GM18519 (cell line): ENCODE measurements around the gene TALDO1.

Experiments
- ATAC-seq: cut with Tn5 transposase; IDR thresholded peaks from one replicate; pipeline ENCODE4 v1.9.1; 2021; ENCODE audit warnings: mild to moderate bottlenecking, moderate library complexity; ENCODE audit not compliant: unreplicated experiment, low FRiP score

The TALDO1 gene

DNA sequence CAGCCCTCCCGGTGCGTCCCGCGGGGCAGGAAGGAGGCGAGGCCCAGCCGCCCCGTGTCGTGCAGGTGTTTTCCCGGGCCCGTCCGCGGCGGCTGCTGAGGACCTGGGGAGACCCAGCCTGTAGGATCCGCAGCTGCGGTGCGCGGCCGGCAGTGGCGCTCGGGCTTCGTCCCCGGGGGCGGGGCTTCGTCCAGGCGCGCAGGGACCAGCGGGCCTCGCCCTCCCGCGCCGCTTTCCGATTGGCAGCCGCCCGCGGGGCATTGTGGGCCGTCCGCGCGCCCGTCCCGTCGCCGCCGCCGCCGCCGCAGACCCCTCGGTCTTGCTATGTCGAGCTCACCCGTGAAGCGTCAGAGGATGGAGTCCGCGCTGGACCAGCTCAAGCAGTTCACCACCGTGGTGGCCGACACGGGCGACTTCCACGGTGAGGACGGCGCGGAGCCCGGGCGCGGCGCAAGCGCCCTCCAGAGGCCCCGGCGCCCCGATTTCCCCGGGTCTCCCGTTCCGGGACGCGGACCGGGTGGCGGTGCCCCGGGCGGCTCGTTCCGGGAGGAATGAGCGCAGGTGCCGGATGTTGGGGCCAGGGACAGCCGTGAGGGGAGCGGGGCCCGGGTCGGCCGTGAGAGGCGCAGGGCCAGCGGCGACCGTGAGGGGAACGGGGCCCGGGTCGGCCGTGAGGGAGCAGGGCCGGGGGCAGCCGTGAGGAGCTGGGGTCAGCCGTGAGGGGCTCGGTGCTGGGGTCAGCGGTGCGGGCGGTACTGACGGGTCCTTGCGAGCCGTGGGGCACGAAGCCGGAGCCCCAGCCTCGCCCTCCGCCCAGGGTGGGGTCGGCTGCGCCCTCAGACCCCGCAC lies at the start of gene TALDO1:
TALDO1 (plus strand) TSS at position 307 of the 849 bp plus-strand sequence; CDS start at position 325, 18 bp downstream.
- peak; percentile 75 for ATAC-seq

- ATAC-seq = no peak
These were observed 49.4 kb upstream of the TALDO1 start for GRCh38 chr11:697811-698311.

DNA sequence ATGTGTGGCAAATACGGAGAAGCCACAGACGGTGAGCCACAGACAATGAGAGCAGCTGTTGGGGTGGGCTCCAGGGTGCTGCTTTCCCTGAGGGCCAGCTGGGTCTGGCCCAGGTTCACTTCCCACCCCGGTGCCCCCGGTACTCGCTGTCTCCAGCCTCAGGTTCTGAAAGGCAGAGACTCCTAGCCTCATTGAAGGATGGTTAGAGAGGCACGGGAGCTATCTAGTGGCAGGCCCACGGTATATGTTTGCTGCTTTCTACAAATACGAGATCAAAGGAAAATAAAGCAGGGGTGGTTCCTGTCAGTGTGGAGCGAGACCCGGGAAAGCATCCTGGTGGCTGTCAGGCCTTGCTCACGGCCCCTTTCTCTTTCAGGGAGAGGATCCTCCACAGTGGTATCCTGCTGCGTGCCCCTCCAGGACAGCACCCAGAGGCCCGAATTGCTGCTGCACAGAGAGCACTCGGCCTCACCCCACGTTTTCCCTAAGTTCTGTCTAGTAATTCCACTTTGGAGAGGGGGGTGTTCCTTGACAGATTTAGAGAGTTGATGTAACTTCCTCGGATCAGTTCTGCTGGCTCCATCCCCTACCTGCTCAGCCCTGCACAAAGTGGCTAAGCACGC lies 48.7 kb upstream of the TALDO1 start:
- no peak for ATAC-seq

DNA sequence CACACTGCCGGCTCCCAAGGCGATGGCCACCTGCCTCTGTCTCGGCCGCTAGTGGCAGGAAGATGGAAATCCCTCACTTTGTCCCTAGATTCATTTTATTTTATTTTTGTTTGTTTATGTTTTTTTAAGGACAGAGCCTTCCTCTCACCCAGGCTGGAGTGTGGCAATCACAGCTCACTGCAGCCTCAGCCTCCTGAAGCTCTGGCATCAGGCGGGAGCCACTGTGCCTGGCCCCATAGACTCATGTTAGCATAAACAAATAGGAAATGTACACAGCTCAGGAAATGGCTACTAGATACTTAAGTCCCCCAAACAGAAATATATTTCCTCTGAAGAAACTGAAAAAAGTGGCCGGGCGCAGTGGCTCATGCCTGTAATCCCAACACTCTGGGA lies 48.2 kb upstream of the TALDO1 start:
- ATAC-seq = no peak

DNA sequence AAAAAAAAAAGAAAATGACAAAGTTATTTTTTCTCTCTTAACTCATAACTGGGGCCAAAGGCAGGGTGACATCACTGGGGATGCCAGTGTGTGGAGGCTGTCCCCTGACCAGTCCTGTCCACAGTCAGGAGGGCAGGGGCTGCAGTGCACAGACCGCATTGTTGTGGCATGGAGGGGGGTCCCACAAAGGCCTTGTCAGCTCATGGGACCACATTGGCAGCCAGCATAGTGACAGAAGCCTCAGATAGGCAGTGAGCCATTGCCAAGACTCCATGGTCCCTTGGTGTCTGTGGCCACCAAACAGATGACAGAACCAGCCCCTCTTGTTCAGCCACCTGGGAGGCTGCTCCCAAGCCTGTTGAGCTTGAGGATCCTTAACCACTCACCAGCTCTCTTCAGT lies 47.5 kb upstream of the TALDO1 start:
- ATAC-seq = no peak

DNA sequence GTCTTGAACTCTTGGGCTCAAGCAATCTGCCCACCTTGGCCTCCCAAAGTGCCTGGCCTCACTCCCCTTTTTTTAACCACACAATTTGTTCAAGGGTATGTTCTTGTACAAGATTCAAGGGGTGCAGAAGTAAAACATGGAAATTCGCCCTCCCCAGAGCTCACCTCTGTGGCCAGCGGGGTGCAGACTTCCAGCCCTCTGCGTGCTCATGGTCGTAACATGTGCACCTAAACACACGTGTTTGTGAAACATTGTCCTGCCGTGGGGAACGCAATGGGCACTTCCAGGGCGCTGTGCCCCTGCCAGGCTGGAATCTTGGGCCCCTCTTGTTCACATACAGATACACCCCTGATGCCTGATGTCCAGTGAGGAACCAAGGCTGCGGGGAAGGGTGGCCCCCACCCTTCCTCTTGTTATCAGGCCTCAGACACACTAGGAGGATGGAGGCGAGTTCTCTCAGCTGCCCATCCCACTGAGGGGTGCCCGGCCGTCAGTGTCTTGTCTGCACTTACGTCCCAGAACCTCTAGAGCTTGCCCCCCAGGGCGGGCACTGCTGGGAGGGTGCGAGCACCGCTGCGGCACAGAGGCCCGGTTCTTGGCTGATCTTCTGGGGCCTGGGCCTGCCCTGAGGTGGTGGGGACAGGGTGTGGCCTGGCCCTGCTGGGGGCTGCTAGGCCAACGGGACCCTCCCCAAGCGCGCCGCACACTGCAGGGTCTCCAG lies 45.4 kb upstream of the TALDO1 start:
- no peak for ATAC-seq

GRCh38 chr11:702462-703461 lies 44.5 kb upstream of the TALDO1 start:
- ATAC-seq = no peak

- ATAC-seq = no peak
These were observed 43.8 kb upstream of the TALDO1 start for GRCh38 chr11:703506-703905.

DNA sequence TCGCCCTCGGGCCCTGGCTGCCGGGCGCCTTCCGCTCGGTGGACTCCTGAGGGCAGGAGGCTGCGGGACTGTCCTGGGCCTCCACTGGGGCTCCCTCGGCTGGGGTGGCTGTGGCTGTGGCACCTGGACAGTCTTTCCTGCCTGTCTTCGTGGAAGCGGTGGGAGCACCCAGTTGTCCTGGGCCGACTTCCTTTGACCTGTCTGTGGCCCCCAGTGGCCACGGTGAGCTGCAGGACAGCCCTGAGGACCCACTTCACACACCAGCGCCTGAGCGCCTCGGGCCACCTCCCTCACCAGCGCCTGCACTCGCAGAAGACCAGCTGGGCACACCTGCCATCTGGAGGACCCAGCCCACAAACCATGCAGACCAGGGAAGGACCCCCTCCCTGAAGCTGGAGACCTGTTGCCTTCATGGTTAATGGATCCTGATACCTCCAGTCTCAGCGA lies 43.0 kb upstream of the TALDO1 start:
- ATAC-seq = no peak

GRCh38 chr11:704781-705645 lies 42.3 kb upstream of the TALDO1 start:
- no peak for ATAC-seq

DNA sequence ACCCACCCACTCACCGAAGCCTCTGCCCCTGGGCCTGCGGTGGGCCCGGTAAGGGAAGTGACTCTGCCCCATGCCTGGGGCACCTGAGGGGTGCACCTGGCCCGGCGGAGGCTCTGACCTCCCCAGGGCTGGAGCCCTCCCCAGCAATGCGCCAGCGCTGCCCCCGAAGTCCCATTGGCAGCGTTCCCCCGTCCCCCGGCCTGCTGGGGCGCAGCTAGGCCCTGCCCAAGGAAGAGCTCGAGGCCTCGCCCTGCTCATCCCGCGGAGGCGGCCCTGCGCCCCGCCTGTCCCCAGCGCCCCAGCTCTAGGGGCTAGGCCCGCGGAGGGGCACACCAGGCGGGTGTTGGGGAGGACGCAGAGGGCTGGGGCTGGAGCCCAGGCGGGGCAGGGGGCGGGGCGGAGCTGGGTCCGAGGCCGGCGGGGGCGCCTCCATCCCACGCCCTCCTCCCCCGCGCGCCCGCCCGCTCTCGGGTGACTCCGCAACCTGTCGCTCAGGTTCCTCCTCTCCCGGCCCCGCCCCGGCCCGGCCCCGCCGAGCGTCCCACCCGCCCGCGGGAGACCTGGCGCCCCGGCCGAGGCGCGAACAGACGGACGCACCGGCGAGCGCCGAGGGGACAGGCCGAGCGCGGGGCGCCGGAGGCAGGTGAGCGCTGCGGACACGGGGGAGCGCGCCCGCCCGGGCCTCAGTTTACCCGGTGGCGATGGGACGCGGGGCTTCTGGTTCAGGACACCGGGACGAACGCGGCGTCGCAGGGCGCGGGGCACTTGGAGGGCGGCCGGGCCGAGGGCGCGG lies 41.4 kb upstream of the TALDO1 start, which contains the start of gene EPS8L2:
EPS8L2 (plus strand) TSS at position 586 of the 793 bp plus-strand sequence. CDS start 3,177 bp downstream, outside the sequence.
- no peak for ATAC-seq

DNA sequence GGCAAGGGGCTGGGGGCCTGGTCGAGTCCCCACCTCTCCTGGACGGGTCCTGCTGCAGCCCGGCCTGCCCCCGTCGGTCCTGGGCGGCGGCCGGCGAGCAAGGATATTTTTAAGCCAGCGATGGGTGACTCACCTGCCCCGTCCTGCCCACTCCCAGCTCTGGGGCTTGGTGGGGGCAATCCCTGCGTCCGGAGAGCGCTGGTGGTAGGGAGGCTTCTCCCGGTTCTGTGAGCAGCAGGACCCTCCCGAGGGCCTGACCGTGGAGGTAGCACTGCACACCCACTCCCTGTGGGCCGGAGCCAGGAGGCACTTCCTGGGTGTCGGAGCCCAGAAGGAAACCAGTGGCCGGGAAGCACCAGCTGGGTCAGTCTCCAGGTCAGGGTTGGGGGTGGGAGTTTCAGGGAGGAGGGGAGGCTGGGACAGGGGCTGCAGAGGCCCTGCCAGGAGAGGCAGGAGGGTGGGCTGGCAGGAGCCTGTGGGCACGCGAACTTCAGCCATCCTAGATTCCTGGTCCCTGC lies 40.8 kb upstream of the TALDO1 start:
- no peak for ATAC-seq

DNA sequence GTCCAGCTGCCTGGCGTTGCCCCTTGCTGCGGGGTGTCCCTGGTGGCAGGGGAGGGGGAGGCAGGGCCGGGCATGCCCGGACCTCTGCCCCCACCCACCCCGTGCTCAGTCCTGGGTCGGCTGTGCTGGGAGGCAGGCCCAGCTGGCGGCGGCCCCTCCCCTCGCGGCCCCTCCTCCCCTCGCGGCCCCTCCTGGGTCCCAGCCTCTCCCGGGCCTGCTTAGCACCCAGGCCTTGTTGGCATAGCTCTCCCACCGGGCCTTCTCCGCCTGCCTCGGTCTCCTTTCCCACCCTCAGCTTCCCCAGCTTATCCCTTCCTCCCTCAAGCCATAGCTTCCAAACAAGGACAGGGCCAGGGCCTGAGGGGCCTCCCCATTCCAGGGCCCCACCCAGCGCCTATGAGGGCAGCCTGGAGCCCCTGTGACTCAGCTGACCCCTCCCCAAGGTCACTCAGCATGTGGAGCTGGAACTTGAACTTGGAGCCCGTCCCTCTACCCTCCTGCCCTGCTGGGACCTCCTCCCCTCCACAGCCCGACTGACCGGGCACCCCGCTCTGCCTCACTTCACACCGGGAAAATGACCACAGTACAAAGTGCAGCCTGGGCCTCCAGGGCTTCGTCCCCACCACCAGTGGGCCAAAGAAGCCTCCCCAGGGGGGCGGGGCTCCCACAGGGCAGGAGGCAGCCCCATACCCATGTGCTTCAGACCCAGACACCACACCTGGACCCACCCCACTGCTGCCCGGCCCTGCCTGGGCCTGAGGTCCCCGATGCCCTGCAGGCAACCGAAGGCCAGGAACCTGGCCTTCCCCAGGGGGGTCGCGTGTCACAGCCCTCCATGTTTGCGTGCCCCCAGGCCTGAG lies 40.1 kb upstream of the TALDO1 start:
- ATAC-seq = no peak

- ATAC-seq = no peak
These were observed 39.3 kb upstream of the TALDO1 start for GRCh38 chr11:707817-708420.

DNA sequence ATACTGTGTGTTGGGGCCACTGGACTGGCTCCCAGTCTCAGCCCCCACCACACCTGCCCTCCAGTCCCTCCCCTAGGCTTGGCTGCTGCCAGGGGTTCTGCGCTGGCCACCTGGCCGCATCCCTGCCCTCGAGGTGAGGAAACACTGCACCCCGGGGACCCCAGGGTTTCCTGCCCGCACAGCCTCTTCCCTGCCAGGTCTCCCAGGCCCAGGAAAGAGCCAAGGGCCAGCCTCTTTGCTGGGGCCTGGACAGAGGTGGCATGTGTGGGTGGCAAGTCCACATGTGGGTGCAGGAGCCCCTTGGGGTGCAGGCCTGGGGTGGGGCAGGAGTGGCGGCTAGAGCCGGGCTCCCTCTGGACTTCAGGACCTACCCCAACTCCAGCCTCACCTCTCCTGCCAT lies 38.8 kb upstream of the TALDO1 start:
- no peak for ATAC-seq
